Gastroesophageal sphincter (tissue), 4 donors: ENCODE results near the gene STH. TPM values are rescaled to one million over a fixed set of nuclear protein-coding genes. Genes with fewer than 3 reads are reported as not detected.

Experiments
- ATAC-seq: fragments of 150-250 bp; one replicate; pipeline ENCODE4 v1.9.1; 2016; ENCODE audit warnings: mild to moderate bottlenecking, moderate library complexity
- H3K27ac ChIP-seq, 4 donors: fragments of 200-600 bp; sonication (generic) in 3 of 4; 1 replicate in 3 of 4; 2 replicates in 1 of 4; pipeline ENCODE4 v1.5.1; 2016 to 2019
- H3K27me3 ChIP-seq: fragments of 200-600 bp; sonication (generic); one replicate; pipeline ENCODE4 v1.5.1; 2019
- H3K36me3 ChIP-seq, 2 donors: fragments of 200-600 bp; sonication (generic); one replicate each; pipeline ENCODE4 v1.5.1; 2019; ENCODE audit warnings: control low read depth in 1 of 2
- H3K4me1 ChIP-seq, 3 donors: fragments of 200-600 bp; sonication (generic); 1 replicate in 2 of 3; 2 replicates in 1 of 3; pipeline ENCODE4 v1.5.1; 2016 to 2019; ENCODE audit warnings: control low read depth in 2 of 3
- H3K4me3 ChIP-seq, 2 donors: fragments of 200-600 bp; sonication (generic); one replicate each; pipeline ENCODE4 v1.5.1; 2019; ENCODE audit warnings: mild to moderate bottlenecking in 1 of 2, moderate library complexity in 1 of 2
- H3K9me3 ChIP-seq, 3 donors: fragments of 200-600 bp; sonication (generic); one replicate each; pipeline ENCODE4 v1.5.1; 2017 to 2019; ENCODE audit warnings: control low read depth in 2 of 3
- CTCF ChIP-seq, 4 experiments: fragments of 200-600 bp in 2 of 4; fragments of 450-650 bp in 2 of 4; sonication (generic) in 1 of 4; IDR thresholded peaks; one replicate each; pipeline ENCODE4 v1.5.1; 2017 to 2019; ENCODE audit warnings: antibody characterized with exemption in 4 of 4, mild to moderate bottlenecking in 2 of 4, moderate library complexity in 2 of 4
- EP300 ChIP-seq: sonication (generic); formaldehyde crosslinking; IDR thresholded peaks from one replicate; pipeline ENCODE4 v1.6.1; 2017; ENCODE audit warnings: antibody characterized with exemption, mild to moderate bottlenecking
- POLR2A ChIP-seq, 2 donors: fragments of 450-650 bp; IDR thresholded peaks; one replicate each; pipeline ENCODE4 v1.6.1; 2017; ENCODE audit warnings: antibody characterized with exemption in 2 of 2, mild to moderate bottlenecking in 2 of 2, moderate library complexity in 1 of 2
- POLR2AphosphoS5 ChIP-seq: sonication (generic); formaldehyde crosslinking; IDR thresholded peaks from one replicate; pipeline ENCODE4 v1.6.1; 2017; ENCODE audit warnings: antibody characterized with exemption
- WGBS, 2 donors: methylation state at CpG; one replicate each; pipeline ENCODE4 v1.1.5; 2018; ENCODE audit warnings: low coverage in 1 of 2; 5-methylcytosine and 5-hydroxymethylcytosine counted together
- total RNA-seq, 4 donors: library from RNA; depleted of rRNA; stranded (reverse); fragments of >200 nt; gene quantifications; one replicate each; pipeline ENCODE4 v1.1.0, GENCODE V29; 2016

Gene STH
- total RNA-seq, 4 donors from 2014 or later: not detected

GRCh38 chr17:46028981-46029565 is 30.0 kb downstream of the STH start:
- TF ChIP-seq CTCF (IDR thresholded peaks at IDR 0.05) (no peak), EP300 (no peak), POLR2AphosphoS5 (no peak), POLR2A (IDR thresholded peaks at IDR 0.05) (no peak)
- no peaks in the 10 kb centered on the region for H3K27me3 ChIP-seq
- no peaks in the 10 kb centered on the region for H3K9me3 ChIP-seq
- H3K4me1 ChIP-seq: peaks cover 0 to 19% (median 0%) of the 10 kb centered on the region in 3 donors
- H3K4me3 ChIP-seq: no peak overlapping the region
- WGBS, 2 donors: 56 to 60% methylated on average over 1 to 4 of the region's 4 CpGs
- H3K36me3 ChIP-seq: peaks cover 5 to 83% of the 10 kb centered on the region in 2 donors
- ATAC-seq: no peak
- no peak overlapping the region for H3K27ac ChIP-seq

- Histone ChIP-seq H3K4me3 (no peak overlapping the region), H3K27me3 (no peaks in the 10 kb centered on the region), H3K36me3 (peaks cover 5 to 86% of the 10 kb centered on the region in 2 donors), H3K9me3 (no peaks in the 10 kb centered on the region), H3K27ac (no peak overlapping the region), H3K4me1 (peaks cover 0 to 20% (median 0%) of the 10 kb centered on the region in 3 donors)
- no peak for TF ChIP-seq CTCF (IDR thresholded peaks at IDR 0.05)
- TF ChIP-seq POLR2A (IDR thresholded peaks at IDR 0.05): no peak
- TF ChIP-seq EP300: no peak
- no peak for TF ChIP-seq POLR2AphosphoS5
- no peak for ATAC-seq
- 95% methylated on average over 6 of the region's 6 CpGs for WGBS, 2 donors
These were observed 30.6 kb downstream of the STH start for GRCh38 chr17:46029627-46030026.

GRCh38 chr17:46030752-46031151 is 31.7 kb downstream of the STH start:
- no peak for ATAC-seq
- Histone ChIP-seq H3K36me3 (peaks cover 5 to 93% of the 10 kb centered on the region in 2 donors), H3K27ac (no peak overlapping the region), H3K4me3 (no peak overlapping the region), H3K4me1 (peaks cover 0 to 31% (median 0%) of the 10 kb centered on the region in 3 donors), H3K27me3 (no peaks in the 10 kb centered on the region), H3K9me3 (no peaks in the 10 kb centered on the region)
- WGBS, 2 donors: 67 to 89% methylated on average over 1 to 2 of the region's 3 CpGs
- TF ChIP-seq CTCF (IDR thresholded peaks at IDR 0.05) (no peak), EP300 (no peak), POLR2AphosphoS5 (no peak), POLR2A (IDR thresholded peaks at IDR 0.05) (no peak)

GRCh38 chr17:46031440-46031839 is 32.4 kb downstream of the STH start:
- Histone ChIP-seq H3K9me3 (no peaks in the 10 kb centered on the region), H3K4me3 (no peak overlapping the region), H3K27ac (no peak overlapping the region), H3K36me3 (peaks cover 5 to 94% of the 10 kb centered on the region in 2 donors), H3K27me3 (no peaks in the 10 kb centered on the region), H3K4me1 (peaks cover 0 to 31% (median 0%) of the 10 kb centered on the region in 3 donors)
- WGBS, 2 donors: 93 to 100% methylated on average over 1 to 4 of the region's 16 CpGs
- no peak for ATAC-seq
- TF ChIP-seq POLR2AphosphoS5 (no peak), CTCF (IDR thresholded peaks at IDR 0.05) (no peak), EP300 (no peak), POLR2A (IDR thresholded peaks at IDR 0.05) (no peak)

- WGBS, 2 donors: no CpG with 5 or more reads among the region's 8 CpGs
- H3K4me3 ChIP-seq: no peak overlapping the region
- no peak overlapping the region for H3K27ac ChIP-seq
- peaks cover 8 to 94% of the 10 kb centered on the region in 2 donors for H3K36me3 ChIP-seq
- H3K4me1 ChIP-seq: peaks cover 0 to 31% (median 0%) of the 10 kb centered on the region in 3 donors
- no peaks in the 10 kb centered on the region for H3K9me3 ChIP-seq
- no peaks in the 10 kb centered on the region for H3K27me3 ChIP-seq
- TF ChIP-seq POLR2A (IDR thresholded peaks at IDR 0.05) (no peak), POLR2AphosphoS5 (no peak), EP300 (no peak), CTCF (IDR thresholded peaks at IDR 0.05) (no peak)
- ATAC-seq: no peak
These were observed 32.9 kb downstream of the STH start for GRCh38 chr17:46031920-46032319.
